GM12878 (cell line): ENCODE data around the gene RERE. TPM values are rescaled to one million over a fixed set of nuclear protein-coding genes. Genes with fewer than 3 reads are reported as not detected.

ENCODE experiments used
- ATAC-seq: fragments of 200-7000 bp; cut with Tn5 transposase; 3 replicates; pipeline ENCODE4 v1.9.1; 2020; ENCODE audit warnings: mild to moderate bottlenecking, moderate library complexity
- BruUV-seq: library from RNA; stranded (reverse); fragments of 400-500 nt; replicated peaks from 2 replicates; lab custom pipeline; 2021; lab: Mats Ljungman, UMichigan
- CTCF ChIA-PET: fragments of 300-600 bp; sonication (Branson Sonifier 250); formaldehyde crosslinking; extraction: SDS; loops from one replicate; lab custom pipeline; 2021; ENCODE audit warnings: inconsistent platforms; lab: Yijun Ruan, JAX
- POLR2A ChIA-PET: fragments of 350-600 bp; formaldehyde crosslinking; extraction: SDS; loops from one replicate; lab custom pipeline; 2021; ENCODE audit warnings: inconsistent platforms; lab: Charles Lee
- RAD21 ChIA-PET: fragments of 300-600 bp; sonication (Branson Sonifier 250); formaldehyde crosslinking; loops from one replicate; lab custom pipeline; 2023; ENCODE audit warnings: antibody characterized with exemption; ENCODE audit not compliant: unreplicated experiment; lab: Charles Lee
- SMC1A ChIA-PET: fragments of 300-600 bp; sonication (Branson Sonifier 250); formaldehyde crosslinking; loops from one replicate; lab custom pipeline; 2023; ENCODE audit not compliant: unreplicated experiment, uncharacterized antibody; lab: Charles Lee
- DNase-seq: peaks from one replicate; pipeline ENCODE4 v3.0.0-alpha.2; 2011; ENCODE audit warnings: low read depth, low spot score
- FAIRE-seq: peaks from 3 replicates; lab custom pipeline; 2011; peaks lifted over from hg19 to GRCh38; lab: Jason Lieb, UNC
- H2AFZ ChIP-seq: 2 replicates; pipeline ENCODE4 v1.6.0; 2011; ENCODE audit warnings: low read depth, low read length, control low read depth; ENCODE audit not compliant: control insufficient read depth
- H3K27ac ChIP-seq: 2 replicates; pipeline ENCODE4 v1.5.1; 2011; ENCODE audit warnings: control low read depth; ENCODE audit not compliant: control insufficient read depth, insufficient read depth
- H3K27me3 ChIP-seq, 2 experiments: replicated peaks in 1 of 2; 2 replicates each; pipeline versions ENCODE4 v1.6.0 to v1.6.1; 2011; ENCODE audit warnings: low read length in 1 of 2; ENCODE audit not compliant: control insufficient read depth in 2 of 2, insufficient read depth in 2 of 2
- H3K36me3 ChIP-seq, 2 experiments: 2 replicates each; pipeline ENCODE4 v1.5.1; 2011; ENCODE audit warnings: low read length in 1 of 2; ENCODE audit not compliant: control insufficient read depth in 2 of 2, insufficient read depth in 2 of 2
- H3K4me1 ChIP-seq: 2 replicates; pipeline ENCODE4 v1.6.1; 2011; ENCODE audit warnings: mild to moderate bottlenecking, low read length, moderate library complexity, mixed read lengths; ENCODE audit not compliant: control insufficient read depth, insufficient read depth
- H3K4me2 ChIP-seq: 2 replicates; pipeline ENCODE4 v1.6.0; 2011; ENCODE audit warnings: control low read depth; ENCODE audit not compliant: control insufficient read depth, insufficient read depth
- H3K4me3 ChIP-seq: fragments of 200-600 bp; sonication (generic); 2 replicates; pipeline ENCODE4 v1.5.1; 2016
- H3K79me2 ChIP-seq: 2 replicates; pipeline ENCODE4 v1.6.0; 2011; ENCODE audit warnings: low read length; ENCODE audit not compliant: control insufficient read depth, insufficient read depth
- H3K9ac ChIP-seq: 2 replicates; pipeline ENCODE4 v1.8.0; 2011; ENCODE audit warnings: low read length, control low read depth, mixed read lengths; ENCODE audit not compliant: control insufficient read depth, insufficient read depth
- H3K9me3 ChIP-seq: replicated peaks from 3 replicates; pipeline ENCODE4 v1.5.1; 2011; ENCODE audit warnings: mild to moderate bottlenecking, low read length; ENCODE audit not compliant: control insufficient read depth, insufficient read depth
- H4K20me1 ChIP-seq: 2 replicates; pipeline ENCODE4 v1.6.0; 2011; ENCODE audit not compliant: control insufficient read depth, insufficient read depth
- CBX5 ChIP-seq: sonication (generic); IDR thresholded peaks from 2 replicates; pipeline ENCODE4 v1.6.1; 2016; ENCODE audit warnings: low read depth, moderate library complexity, mild to moderate bottlenecking, inconsistent platforms
- ETV6 ChIP-seq, 2 experiments: fragments of 450-650 bp in 1 of 2; IDR thresholded peaks in 1 of 2; conservative IDR thresholded peaks in 1 of 2; 2 replicates each; pipeline ENCODE4 v1.6.1; 2014; ENCODE audit warnings: antibody characterized with exemption in 1 of 2, borderline replicate concordance in 1 of 2, low read depth in 1 of 2, mild to moderate bottlenecking in 1 of 2, moderate library complexity in 1 of 2
- ZNF687 ChIP-seq: fragments of 450-650 bp; IDR thresholded peaks from 2 replicates; pipeline ENCODE4 v1.6.1; 2017; ENCODE audit warnings: mild to moderate bottlenecking, moderate library complexity
- WGBS: methylation state at CpG from one replicate; pipeline ENCODE4 v1.1.6; 2016; ENCODE audit warnings: low lambda C conversion rate; ENCODE audit not compliant: insufficient replicate concordance, insufficient coverage; ENCODE audit errors: missing lambda C conversion rate; 5-methylcytosine and 5-hydroxymethylcytosine counted together
- in situ Hi-C: fragments of 300-500 bp; cut with MboI; formaldehyde crosslinking; loops from 9 replicates; pipeline ENCODE4 v1.14.3; 2018; ENCODE audit warnings: mixed read lengths
- intact Hi-C: fragments of 100-400 bp; cut with micrococcal nuclease; formaldehyde crosslinking; loops from one replicate; pipeline ENCODE4 v1.14.2; 2022; ENCODE audit not compliant: unreplicated experiment
- polyA plus RNA-seq, 11 experiments: library from polyadenylated mRNA; depleted of rRNA in 4 of 11; unstranded in 6 of 11; stranded (reverse) in 5 of 11; fragments of >200 nt; fragmentation: Nextera tagmentation in 4 of 11; fragmentation: Illumina TruSeq in 1 of 11; extraction: Ambion mirVana in 4 of 11; extraction: Trizol in 1 of 11; gene quantifications; 1 replicate in 1 of 11; 2 replicates in 10 of 11; pipeline versions ENCODE4 v1.2.1 to v1.2.3, GENCODE V29; 2011 to 2016; ENCODE audit warnings: inconsistent platforms in 2 of 11, missing spikeins in 2 of 11, low read depth in 1 of 11
- total RNA-seq, 4 experiments: library from RNA; depleted of rRNA in 3 of 4; stranded (reverse); fragments of >200 nt in 3 of 4; fragmentation: Illumina TruSeq in 1 of 4; extraction: Trizol in 1 of 4; gene quantifications; 2 replicates each; pipeline versions ENCODE4 v1.2.1 to v1.2.3, GENCODE V29; 2013 to 2021

RERE gene
- total and polyA plus RNA-seq, 10 of the 15 experiments (the other 5 are each of a cell fraction or from before 2014, with no cell fraction given), result 5.2 to 60.5 (median 20.2) TPM

GRCh38 chr1:8767006-8767405 is 50.4 kb downstream of the RERE start:
- TF ChIP-seq ETV6 (conservative IDR thresholded peaks at IDR 0.05 in 1 of 2, IDR thresholded peaks at IDR 0.05 in 1 of 2; ENCODE audit: borderline replicate concordance in 1 of 2, low read depth in 1 of 2) (peak in 1 of 2 experiments; percentile 37; a peak in 1 of 4 replicates), ZNF687 (no peak), CBX5 (no peak)
- TF ChIP-seq, all 136 proteins: peak for 1
- Histone ChIP-seq H3K27ac (no peak overlapping the region), H3K79me2 (peaks cover 21% of the 10 kb centered on the region), H3K27me3 (no peaks in the 10 kb centered on the region), H3K4me1 (peaks cover 28% of the 10 kb centered on the region), H3K36me3 (no peaks in the 10 kb centered on the region), H3K9me3 (no peaks in the 10 kb centered on the region; the same call in 2 of the 3 replicates), H2AFZ (no peak overlapping the region), H3K4me3 (no peak overlapping the region), H3K4me2 (no peak overlapping the region), H4K20me1 (no peaks in the 10 kb centered on the region), H3K9ac (no peak overlapping the region)
- FAIRE-seq (no peak), DNase-seq (no peak), ATAC-seq (no peak)
- ChIA-PET CTCF (interaction anchor here (0.9 to 2.7 kb wide), 2 partner anchors 40 to 82 kb away, joined by 4 to 7 read pairs; no protein-coding TSS in a partner anchor), RAD21 (interaction anchor here (0.9 to 1.2 kb wide), 2 partner anchors 82 to 205 kb away, joined by 4 read pairs; no protein-coding TSS in a partner anchor), SMC1A (interaction anchor here (1.3 to 2.3 kb wide), 3 partner anchors 10 to 205 kb away, joined by 3 to 8 read pairs (median 7); no protein-coding TSS in a partner anchor), POLR2A (interaction anchor here (1.0 kb wide), 1 partner anchor 9 kb away, joined by 4 read pairs; no protein-coding TSS in a partner anchor)
- in situ Hi-C loops (no loop called here), intact Hi-C loops (no loop called here)
- 56% methylated on average over 2 of the region's 2 CpGs for WGBS
- no TSS peak for BruUV-seq
